Psoas muscle (tissue), 8 donors: ENCODE data around the gene RNF10. TPM values are rescaled to one million over a fixed set of nuclear protein-coding genes. Genes with fewer than 3 reads are reported as not detected.
A peak's percentile ranks its signal among the peaks of the same experiment; 100 is the strongest.

Experiments
- ATAC-seq, 4 donors: fragments of 200-7000 bp; cut with Tn5 transposase; one replicate each; pipeline ENCODE4 v1.9.1; 2020; ENCODE audit warnings: moderate library complexity in 3 of 4, mild to moderate bottlenecking in 2 of 4
- DNase-seq, 2 donors: peaks; one replicate each; pipeline ENCODE4 v3.0.0-alpha.2; 2020
- H3K27ac ChIP-seq: fragments of 200-600 bp; one replicate; pipeline ENCODE4 v1.8.0; 2022
- H3K27me3 ChIP-seq, 3 donors: fragments of 200-600 bp in 1 of 3; one replicate each; pipeline versions ENCODE4 v1.6.1 to v1.8.0; 2013 to 2022; ENCODE audit warnings: low read length in 2 of 3, mild to moderate bottlenecking in 2 of 3, moderate library complexity in 1 of 3; ENCODE audit not compliant: insufficient read depth in 3 of 3
- H3K36me3 ChIP-seq, 2 donors: fragments of 200-600 bp in 1 of 2; one replicate each; pipeline versions ENCODE4 v1.6.1 to v1.8.0; 2013 to 2022; ENCODE audit warnings: low read depth in 1 of 2, mild to moderate bottlenecking in 1 of 2, moderate library complexity in 1 of 2; ENCODE audit not compliant: insufficient read depth in 1 of 2
- H3K4me1 ChIP-seq: fragments of 200-600 bp; one replicate; pipeline ENCODE4 v1.8.0; 2022
- H3K4me3 ChIP-seq: fragments of 200-600 bp; one replicate; pipeline ENCODE4 v1.8.0; 2022; ENCODE audit warnings: mild to moderate bottlenecking
- H3K9me3 ChIP-seq: fragments of 200-600 bp; one replicate; pipeline ENCODE4 v1.8.0; 2022
- WGBS, 3 donors: extraction: QIAGEN DNeasy Blood & Tissue Kit; methylation state at CpG; one replicate each; pipeline versions ENCODE4 v1.1.6 to v1.1.7; 2013; 5-methylcytosine and 5-hydroxymethylcytosine counted together
- intact Hi-C, 2 donors: fragments of 100-400 bp; cut with DNase I; formaldehyde crosslinking; loops; one replicate each; pipeline versions ENCODE4 v1.11.0 to v1.14.2; 2022
- polyA plus RNA-seq, 3 donors: library from polyadenylated mRNA; stranded (reverse); fragments of 200-250 nt; gene quantifications; one replicate each; pipeline ENCODE4 v1.2.3, GENCODE V29; 2013
- total RNA-seq, 4 donors: library from RNA; stranded (reverse); fragmentation: NEBNext Ultra II Directional in 2 of 4; extraction: Animal tissue kit (Norgen Biotek cat#: 25700) in 2 of 4; gene quantifications; one replicate each; pipeline versions ENCODE4 v1.2.1 to v1.2.4, GENCODE V29; 2021 to 2023
- TF ChIP-seq, protein P1 (sequence below): fragments of 200-600 bp; IDR thresholded peaks from one replicate; pipeline ENCODE4 v1.8.0; 2022; ENCODE audit warnings: antibody characterized with exemption
- donor health status: healthy with polysubstance abuse.
- donor health status: DM: no; HTN: no; CAD: no; lungs with moderate emphysema.
- donor health status: Bipolar disorder and iron deficiency.
- donor health status: healthy.
- donor health status: DM: yes; HTN: yes; CAD: no.
- donor health status: DM: no; HTN: no; CAD: no.
- donor health status: DM: no; HTN: no; CAD: no.
- donor health status: DM: yes; HTN: yes; CAD: no.

RNF10 gene
- total and polyA plus RNA-seq, 7 donors: 296 to 624 (median 324) TPM

DNA sequence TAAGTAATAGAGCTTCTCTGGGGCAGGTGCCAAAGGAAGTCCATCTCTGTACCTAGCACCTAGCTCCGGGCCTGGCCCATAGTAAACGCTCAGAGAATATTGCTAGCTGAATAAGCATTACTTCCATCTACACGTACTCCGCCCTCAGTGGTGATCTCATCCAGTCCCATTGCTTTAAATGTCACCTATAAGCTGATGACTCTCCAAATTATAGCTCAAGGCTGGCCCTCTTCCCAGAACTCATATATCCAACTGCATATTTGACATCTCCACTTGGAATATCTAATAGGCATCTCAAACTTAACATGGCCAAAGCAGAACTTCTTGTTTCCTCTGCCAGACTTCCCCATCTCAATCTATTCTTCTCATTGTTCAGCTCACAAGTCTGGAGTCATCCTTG is 45.1 kb upstream of the RNF10 start:
- intact Hi-C loops: no loop called here
- H3K4me1 ChIP-seq: peaks cover 6% of the 10 kb centered on the region
- peaks cover 2 to 7% of the 10 kb centered on the region in 2 donors for H3K36me3 ChIP-seq
- 89 to 95% (median 93%) methylated on average over 4 of the region's 4 CpGs for WGBS, 3 donors
- DNase-seq (no peak), ATAC-seq (no peak)
- H3K27me3 ChIP-seq: no peaks in the 10 kb centered on the region
- no peak overlapping the region for H3K27ac ChIP-seq
- H3K9me3 ChIP-seq: no peaks in the 10 kb centered on the region
- no peak overlapping the region for H3K4me3 ChIP-seq
- TF ChIP-seq, protein P1, sequence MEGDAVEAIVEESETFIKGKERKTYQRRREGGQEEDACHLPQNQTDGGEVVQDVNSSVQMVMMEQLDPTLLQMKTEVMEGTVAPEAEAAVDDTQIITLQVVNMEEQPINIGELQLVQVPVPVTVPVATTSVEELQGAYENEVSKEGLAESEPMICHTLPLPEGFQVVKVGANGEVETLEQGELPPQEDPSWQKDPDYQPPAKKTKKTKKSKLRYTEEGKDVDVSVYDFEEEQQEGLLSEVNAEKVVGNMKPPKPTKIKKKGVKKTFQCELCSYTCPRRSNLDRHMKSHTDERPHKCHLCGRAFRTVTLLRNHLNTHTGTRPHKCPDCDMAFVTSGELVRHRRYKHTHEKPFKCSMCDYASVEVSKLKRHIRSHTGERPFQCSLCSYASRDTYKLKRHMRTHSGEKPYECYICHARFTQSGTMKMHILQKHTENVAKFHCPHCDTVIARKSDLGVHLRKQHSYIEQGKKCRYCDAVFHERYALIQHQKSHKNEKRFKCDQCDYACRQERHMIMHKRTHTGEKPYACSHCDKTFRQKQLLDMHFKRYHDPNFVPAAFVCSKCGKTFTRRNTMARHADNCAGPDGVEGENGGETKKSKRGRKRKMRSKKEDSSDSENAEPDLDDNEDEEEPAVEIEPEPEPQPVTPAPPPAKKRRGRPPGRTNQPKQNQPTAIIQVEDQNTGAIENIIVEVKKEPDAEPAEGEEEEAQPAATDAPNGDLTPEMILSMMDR: no peak

DNA sequence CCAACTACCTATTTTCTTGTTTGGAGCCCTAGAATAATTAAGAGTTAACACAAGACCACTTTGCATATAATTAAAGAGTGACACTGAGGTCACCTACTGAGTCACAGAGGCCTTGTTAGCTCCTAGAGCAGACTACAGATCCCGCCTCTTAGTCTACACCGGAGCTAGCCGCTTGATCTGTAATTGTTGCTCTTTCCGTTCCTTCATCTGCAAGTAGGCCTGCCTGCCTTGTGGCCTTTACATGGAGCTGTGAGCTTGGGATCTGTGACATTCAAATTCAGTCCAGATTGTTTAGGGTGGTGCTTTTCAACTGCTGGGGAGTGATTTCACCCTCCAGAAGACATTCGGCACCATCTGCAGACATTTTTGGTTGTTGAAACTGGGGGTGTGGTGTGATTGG is 43.8 kb upstream of the RNF10 start:
- WGBS, 3 donors: 93 to 96% (median 95%) methylated on average over 5 of the region's 5 CpGs
- H3K27me3 ChIP-seq: no peaks in the 10 kb centered on the region
- H3K4me3 ChIP-seq: no peak overlapping the region
- DNase-seq: no peak
- TF ChIP-seq, protein P1: no peak
- H3K36me3 ChIP-seq: peaks cover 2 to 7% of the 10 kb centered on the region in 2 donors
- ATAC-seq: no peak
- no peaks in the 10 kb centered on the region for H3K9me3 ChIP-seq
- intact Hi-C loops: no loop called here
- H3K27ac ChIP-seq: no peak overlapping the region
- peaks cover 11% of the 10 kb centered on the region for H3K4me1 ChIP-seq

GRCh38 chr12:120490833-120491512 is 43.2 kb upstream of the RNF10 start:
- peaks cover 2 to 7% of the 10 kb centered on the region in 2 donors for H3K36me3 ChIP-seq
- intact Hi-C loops: no loop called here
- peaks cover 12% of the 10 kb centered on the region for H3K4me1 ChIP-seq
- no peaks in the 10 kb centered on the region for H3K27me3 ChIP-seq
- peak in 1 of 2 donors; percentile 64 for DNase-seq
- H3K27ac ChIP-seq: peak overlapping the region; percentile 5
- no peak overlapping the region for H3K4me3 ChIP-seq
- peak in 1 of 4 donors; percentile 29 for ATAC-seq
- WGBS, 3 donors: 24 to 61% (median 31%) methylated on average over 2 of the region's 2 CpGs
- TF ChIP-seq, protein P1: no peak
- H3K9me3 ChIP-seq: no peaks in the 10 kb centered on the region

- peaks cover 27% of the 10 kb centered on the region for H3K4me1 ChIP-seq
- H3K27ac ChIP-seq: peak overlapping the region; percentile 55
- no peaks in the 10 kb centered on the region for H3K27me3 ChIP-seq
- TF ChIP-seq, protein P1: no peak
- peak overlapping the region; percentile 99 for H3K4me3 ChIP-seq
- intact Hi-C loops: loop anchor here in 1 of 2 donors (5.0 kb wide), 1 partner anchor 87 kb away; the partner anchor contains the start of gene POP5
- ATAC-seq: no peak
- H3K9me3 ChIP-seq: no peaks in the 10 kb centered on the region
- DNase-seq: no peak
- H3K36me3 ChIP-seq: peaks cover 4 to 27% of the 10 kb centered on the region in 2 donors
- WGBS, 3 donors: 18 to 25% (median 22%) methylated on average over 17 of the region's 17 CpGs
Measured at GRCh38 chr12:120495186-120495730, 38.9 kb upstream of the RNF10 start.
